GM18520 (cell line): ENCODE measurements around the gene OR3A2.
"Not testable (repeated sequence)": the region's sequence is repeated elsewhere in the genome, so short reads cannot be mapped to it uniquely, and the experiment has no call there.

ENCODE experiments used
- ATAC-seq: cut with Tn5 transposase; IDR thresholded peaks from one replicate; pipeline ENCODE4 v1.9.1; 2021; ENCODE audit not compliant: unreplicated experiment

The OR3A2 gene

DNA sequence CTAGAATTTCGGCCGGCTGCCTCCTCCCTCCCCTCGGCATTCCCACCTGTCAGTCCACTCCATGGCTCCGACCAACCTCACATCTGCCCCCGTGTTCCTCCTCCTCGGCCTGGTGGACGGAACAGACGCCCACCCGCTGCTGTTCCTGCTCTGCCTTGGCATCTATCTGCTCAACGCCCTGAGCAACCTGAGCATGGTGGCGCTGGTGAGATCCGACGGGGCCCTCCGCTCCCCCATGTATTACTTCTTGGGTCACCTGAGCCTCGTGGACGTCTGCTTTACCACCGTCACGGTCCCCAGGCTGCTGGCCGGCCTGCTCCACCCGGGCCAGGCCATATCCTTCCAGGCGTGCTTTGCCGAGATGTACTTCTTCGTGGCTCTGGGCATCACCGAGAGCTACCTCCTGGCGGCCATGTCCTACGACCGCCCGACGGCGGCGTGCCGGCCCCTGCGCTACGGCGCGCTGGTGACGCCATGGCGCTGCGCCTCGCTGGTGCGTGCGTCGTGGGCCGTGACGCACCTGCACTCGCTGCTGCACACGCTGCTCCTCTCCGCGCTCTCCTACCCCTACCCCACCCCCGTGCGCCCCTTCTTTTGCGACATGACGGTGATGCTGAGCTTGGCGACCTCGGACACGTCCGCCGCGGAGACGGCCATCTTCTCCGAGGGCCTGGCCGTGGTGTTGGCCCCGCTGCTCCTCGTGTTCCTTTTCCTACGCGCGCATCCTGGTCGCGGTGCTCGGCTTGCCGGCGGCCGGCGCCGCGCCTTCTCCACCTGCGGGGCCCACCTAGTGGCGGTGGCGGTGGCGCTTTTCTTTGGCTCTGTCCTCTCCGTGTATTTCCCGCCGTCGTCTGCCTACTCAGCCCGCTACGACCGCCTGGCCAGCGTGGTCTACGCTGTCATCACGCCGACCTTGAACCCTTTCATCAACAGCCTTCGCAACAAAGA, at the start of gene OR3A2:
Gene OR3A2, minus strand, starts transcription at position 440 of the 948 bp plus-strand sequence.
- ATAC-seq, result no peak

DNA sequence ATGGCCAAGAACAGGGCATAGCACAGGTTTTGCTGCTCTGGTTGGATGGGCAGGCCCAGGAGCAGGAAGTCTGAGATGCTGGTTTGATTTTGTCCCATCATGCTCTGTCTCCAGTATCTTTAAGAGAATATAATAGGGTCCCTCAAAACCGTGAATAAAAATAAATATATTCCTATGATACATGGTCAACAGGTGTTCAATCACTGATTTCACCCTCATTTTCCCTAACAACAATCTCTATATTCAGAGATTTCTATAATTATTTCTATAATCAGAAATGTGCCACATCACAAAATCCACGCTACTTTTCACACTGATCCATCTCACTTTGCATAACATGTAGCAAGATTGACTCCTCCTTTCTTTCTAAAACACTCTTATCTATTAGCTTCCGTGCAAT, 47.6 kb upstream of the OR3A2 start, which contains the start of gene OR1E2:
Gene OR1E2, minus strand, starts transcription at position 101 of the 400 bp plus-strand sequence. Its CDS starts 0 bp downstream, at position 101.
- ATAC-seq, result no peak

DNA sequence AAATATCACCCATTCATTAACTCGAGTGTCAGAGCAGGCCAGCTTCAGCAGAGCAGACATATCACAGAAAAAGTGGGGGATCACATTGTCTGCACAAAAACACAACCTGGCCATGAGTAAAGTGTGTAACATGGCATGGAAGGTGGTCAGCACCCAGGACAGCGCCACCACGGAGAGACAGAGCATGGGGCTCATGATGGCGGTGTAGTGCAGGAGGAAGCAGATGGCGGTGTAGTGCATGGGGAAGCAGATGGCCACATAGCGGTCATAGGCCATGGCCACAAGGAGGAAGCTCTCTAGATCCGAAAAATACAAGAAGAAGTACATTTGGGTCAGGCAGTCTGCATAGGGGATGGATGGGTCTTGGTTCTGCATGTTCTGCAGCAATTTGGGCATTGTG, 47.1 kb upstream of the OR3A2 start:
- not testable (repeated sequence) for ATAC-seq

DNA sequence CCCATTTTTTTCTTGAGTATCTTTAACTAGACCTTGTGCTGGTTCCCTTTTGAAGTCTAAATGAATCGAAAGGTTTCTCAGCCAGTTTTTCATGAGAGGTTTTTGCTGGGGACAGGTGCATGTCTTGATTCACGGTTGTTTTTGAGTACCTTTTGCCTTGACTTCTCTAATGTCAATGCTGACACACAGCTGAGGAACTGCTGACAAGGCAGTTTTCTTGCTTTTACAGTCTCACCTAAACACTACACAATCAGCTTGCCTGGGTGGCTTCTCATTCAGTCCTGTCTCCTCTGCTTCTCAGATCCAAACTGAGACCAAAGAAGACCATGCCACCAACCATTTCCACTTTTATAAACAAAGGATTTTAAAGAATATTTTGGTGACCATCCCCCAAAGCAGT, 32.1 kb upstream of the OR3A2 start:
- no peak for ATAC-seq

- ATAC-seq, result no peak
Observed at GRCh38 chr17:3415610-3416009, 29.5 kb upstream of the OR3A2 start.

GRCh38 chr17:3412216-3412615, 26.1 kb upstream of the OR3A2 start:
- not testable (repeated sequence) for ATAC-seq

GRCh38 chr17:3411070-3411469, 25.0 kb upstream of the OR3A2 start, which contains the start of gene OR3A3:
Gene OR3A3, plus strand, starts transcription at chr17:3411370.
- no peak for ATAC-seq

- not testable (repeated sequence) for ATAC-seq
Observed at GRCh38 chr17:3403856-3404255, 17.7 kb upstream of the OR3A2 start.

DNA sequence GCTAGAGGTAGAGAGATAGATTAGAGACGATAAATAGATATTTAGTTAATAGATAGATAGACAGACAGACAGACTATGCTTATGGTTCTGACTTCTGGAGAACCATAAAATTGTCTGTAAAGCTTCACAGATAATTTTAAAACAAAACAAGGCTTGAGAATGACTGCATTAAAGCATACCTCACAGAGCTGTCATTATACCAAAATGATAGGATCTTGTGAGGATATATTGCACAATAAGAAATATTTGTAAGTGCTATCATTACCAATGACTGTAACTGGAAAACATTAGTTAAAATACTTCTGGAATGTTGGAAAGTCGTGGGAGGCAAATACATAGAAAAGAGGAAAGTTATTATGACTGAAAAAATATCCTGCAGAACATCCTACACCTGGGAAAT, 15.7 kb upstream of the OR3A2 start:
- no peak for ATAC-seq

DNA sequence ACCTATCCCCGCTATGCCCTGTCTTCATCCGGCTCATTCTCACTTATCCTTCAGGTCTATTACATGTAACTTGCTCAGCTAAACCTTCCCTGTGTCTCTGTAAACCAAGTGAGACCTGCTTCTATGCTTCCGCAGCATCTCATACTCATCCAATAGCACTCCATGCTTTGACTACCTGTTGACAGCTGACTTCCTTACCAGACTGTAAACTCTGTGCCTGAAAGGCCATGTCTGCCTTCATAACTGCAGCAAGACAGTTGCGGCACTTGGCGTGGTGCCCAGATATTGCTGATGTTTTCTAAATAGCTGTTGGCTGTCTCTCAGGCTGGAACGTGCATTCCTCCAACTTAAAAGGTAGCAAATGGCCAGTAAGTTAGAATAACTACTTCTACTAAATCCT, 13.9 kb upstream of the OR3A2 start:
- no peak for ATAC-seq

GRCh38 chr17:3398310-3398709, 12.2 kb upstream of the OR3A2 start, which contains the start of gene OR1E1:
Gene OR1E1, minus strand, starts transcription at chr17:3398410. Its CDS starts 0 bp downstream, at chr17:3398410.
- ATAC-seq, result no peak

GRCh38 chr17:3397801-3398200, 11.7 kb upstream of the OR3A2 start:
- not testable (repeated sequence) for ATAC-seq

GRCh38 chr17:3389791-3390190, 3.7 kb upstream of the OR3A2 start:
- ATAC-seq, result no peak

DNA sequence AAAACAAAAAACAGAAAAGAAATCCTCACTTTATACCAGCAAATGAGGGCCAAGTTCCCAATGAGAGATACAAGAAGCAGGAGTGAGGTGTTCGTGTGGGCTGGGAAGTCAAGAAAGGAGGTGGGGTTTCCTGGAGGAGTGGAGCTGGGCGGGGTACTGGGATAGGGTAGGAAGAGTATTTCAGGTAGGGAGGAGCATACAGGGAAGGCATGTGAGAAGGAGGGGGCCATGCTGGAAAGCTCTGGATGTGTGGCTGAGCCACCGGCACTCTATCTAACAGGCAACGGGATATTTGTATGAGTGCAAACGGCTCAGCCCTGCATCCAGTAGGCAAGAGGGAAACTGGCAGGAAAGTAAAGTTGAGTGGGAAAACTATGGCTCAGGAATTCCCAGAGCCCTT, 4.2 kb downstream of the OR3A2 start:
- ATAC-seq, result no peak

DNA sequence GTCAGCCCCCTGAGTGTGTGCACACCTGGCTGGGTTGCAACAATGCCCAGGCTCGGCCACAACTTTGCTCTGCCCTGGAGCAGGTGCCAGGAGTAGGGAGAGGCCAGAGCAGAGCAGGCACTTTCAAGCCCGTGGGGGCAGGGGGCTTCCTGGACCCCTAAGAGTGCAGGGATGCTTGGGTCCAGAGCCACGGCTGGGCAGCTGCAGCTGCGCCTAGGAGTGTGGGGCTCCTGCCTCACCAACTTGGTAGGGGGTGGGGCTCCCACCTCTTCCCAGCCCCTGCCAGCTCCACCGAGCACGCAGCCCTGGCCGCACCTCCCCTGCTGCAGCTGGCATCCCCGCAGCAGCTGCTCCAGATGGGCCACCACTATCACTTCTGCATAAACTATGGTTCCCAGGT, 7.8 kb downstream of the OR3A2 start:
- no peak for ATAC-seq

DNA sequence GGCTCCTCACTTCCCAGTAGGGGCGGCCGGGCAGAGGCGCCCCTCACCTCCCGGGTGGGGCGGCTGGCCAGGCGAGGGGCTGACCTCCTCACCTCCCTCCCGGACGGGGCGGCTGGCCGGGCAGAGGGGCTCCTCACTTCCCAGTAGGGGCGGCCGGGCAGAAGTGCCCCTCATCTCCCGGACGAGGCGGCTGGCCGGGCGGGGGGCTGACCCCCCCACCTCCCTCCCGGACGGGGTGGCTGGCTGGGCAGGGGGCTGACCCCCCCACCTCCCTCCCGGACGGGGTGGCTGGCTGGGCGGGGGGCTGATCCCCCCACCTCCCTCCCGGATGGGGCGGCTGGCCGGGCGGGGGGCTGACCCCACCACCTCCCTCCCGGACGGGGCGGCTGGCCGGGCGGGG, 14.9 kb downstream of the OR3A2 start:
- not testable (repeated sequence) for ATAC-seq

- not testable (repeated sequence) for ATAC-seq
Observed at GRCh38 chr17:3342782-3343181, 43.3 kb downstream of the OR3A2 start.

DNA sequence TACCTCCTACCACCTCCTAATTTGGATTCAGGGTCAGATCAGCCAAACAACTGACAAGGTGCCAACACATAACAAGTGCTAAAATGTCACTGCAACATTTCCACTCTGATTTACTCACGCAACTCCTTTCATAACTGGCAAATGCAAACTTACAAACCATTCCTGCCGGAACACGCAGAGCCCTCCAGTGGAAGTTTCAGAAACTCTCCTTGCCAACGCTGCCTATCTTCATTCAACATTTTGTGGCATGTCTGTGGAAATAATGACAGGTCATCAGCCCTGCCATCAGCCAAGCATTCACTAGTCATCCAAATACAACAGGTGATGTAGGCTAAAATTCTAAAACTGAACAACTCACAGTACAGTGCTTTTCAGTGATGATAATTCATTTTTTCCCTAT, 50.2 kb downstream of the OR3A2 start:
- ATAC-seq, result no peak

- ATAC-seq, result no peak
Observed at GRCh38 chr17:3318336-3318735, 67.8 kb downstream of the OR3A2 start.

- ATAC-seq, result no peak
Observed at GRCh38 chr17:3316836-3317235, 69.3 kb downstream of the OR3A2 start.

GRCh38 chr17:3308603-3309002, 77.5 kb downstream of the OR3A2 start:
- ATAC-seq, result no peak

GRCh38 chr17:3298260-3298659, 87.8 kb downstream of the OR3A2 start, which contains the start of gene OR3A1:
Gene OR3A1, minus strand, starts transcription at chr17:3298360. Its CDS starts 5,778 bp downstream, at chr17:3292582.
- no peak for ATAC-seq
